Endothelial cell of hepatic sinusoid (primary cell): ENCODE data around the gene TBL1XR1.
"Not testable (repeated sequence)": the region's sequence is repeated elsewhere in the genome, so short reads cannot be mapped to it uniquely, and the experiment has no call there.

ENCODE experiments used
- in situ Hi-C: cut with HindIII; loops from 2 replicates; pipeline ENCODE4 v1.10.0; 2017; ENCODE audit warnings: low sequenced_read_pairs

Gene TBL1XR1

DNA sequence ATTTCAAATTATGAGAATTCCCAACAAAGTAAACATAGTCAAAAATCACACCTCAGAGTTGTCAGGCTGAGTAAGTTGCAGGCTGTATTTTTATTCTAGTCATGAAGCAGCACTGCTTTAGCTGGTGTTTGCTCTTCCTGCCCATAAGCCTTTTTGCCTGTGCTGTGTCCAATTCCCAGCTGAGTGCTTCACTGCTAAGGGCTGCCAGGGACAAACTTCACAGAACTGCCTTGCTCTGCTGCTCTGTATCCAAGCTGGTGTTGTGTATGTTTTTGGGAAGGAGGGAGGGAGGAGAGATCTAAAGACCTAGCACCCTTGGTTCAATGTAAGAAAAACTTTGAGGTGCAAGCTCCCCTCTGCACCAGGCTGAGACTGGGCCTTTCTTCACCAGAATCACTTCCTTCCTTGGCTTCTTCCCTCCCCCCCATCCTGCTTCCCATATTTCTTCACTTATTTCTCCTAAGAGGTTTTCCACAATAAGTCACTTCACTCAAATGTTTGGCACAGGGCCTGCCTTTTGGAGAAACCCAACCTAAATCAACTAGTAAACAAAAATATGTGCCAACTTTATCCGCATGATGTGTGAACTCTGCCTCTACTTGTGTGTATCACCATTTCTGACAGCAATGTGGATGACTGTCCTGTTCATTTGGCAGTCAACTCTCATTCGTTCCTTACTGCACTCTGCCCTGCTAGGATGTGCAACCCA lies 156.1 kb downstream of the TBL1XR1 start:
- in situ Hi-C loops = no loop called here

DNA sequence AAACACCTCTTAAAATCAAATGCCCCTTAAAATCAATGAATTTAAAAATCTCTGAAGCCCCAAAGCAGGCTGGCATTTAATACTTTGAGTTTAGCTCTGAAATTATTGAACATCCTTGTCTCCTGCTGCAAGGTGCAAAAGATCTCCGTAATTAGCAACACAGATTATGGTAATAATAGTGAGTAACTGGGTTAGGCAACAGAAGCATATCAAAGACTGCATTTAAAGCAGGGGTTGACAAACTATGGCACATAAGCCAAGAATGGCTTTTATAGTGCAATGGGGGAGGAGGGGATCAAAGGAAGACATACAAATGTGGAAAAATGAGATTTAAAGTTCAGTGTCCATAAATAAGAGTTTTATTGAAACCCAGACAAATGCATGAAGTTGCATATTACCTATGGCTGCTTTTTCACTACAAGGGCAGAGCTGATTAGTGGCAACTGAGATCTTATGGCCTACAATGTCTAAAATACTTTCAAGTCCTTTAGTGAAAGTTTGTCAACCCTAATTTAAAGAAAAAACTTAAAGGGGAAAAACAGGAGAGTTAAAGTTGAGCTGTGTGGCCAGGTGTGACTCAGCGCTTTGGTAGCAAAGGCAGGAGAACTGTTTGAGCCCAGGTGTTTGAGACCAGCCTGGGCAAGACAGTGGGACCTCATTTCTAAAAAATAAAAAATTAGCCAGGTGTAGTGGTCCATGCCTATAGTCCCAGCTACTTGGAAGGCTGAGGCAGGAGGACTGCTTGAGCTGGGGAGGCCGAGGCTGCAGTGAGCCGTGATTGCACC lies 157.6 kb downstream of the TBL1XR1 start:
- in situ Hi-C loops = no loop called here

DNA sequence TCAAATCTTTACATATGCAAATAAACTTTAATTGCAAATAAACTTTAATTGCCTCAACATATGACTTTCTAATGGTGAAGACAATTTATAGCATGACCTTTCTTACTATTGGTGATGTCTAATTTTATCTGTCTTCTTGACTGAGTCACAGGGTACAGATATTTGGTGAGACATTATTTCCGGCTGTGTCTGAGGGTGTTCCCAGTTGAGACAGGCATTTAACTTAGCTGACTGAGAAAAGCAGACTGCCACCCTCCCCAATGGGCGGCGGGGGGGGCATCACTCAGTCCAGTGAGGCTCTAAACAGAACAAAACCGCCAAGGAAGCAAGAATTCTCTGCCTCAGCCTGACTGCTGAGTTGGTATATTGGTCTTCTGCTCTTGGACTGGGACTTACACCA lies 160.0 kb downstream of the TBL1XR1 start:
- in situ Hi-C loops = no loop called here

DNA sequence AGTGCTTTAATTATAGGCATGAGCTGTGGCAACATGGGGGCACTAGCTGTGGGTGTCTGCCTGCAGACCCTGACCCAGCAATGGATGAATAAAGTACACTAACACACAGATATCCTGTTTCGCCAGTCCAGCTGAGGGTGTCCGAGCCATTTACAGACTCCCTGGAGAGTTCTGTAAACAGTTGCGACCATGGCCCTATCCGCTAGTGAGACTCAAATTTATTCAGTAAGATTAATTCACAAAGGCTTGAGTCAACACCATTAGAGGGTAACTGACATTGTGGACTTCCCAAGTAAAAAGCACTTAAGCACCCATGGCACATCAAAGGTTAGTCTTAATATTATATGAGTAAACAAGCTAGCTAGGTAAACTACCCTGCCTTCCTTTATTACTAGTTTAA lies 161.6 kb downstream of the TBL1XR1 start:
- in situ Hi-C loops = no loop called here

DNA sequence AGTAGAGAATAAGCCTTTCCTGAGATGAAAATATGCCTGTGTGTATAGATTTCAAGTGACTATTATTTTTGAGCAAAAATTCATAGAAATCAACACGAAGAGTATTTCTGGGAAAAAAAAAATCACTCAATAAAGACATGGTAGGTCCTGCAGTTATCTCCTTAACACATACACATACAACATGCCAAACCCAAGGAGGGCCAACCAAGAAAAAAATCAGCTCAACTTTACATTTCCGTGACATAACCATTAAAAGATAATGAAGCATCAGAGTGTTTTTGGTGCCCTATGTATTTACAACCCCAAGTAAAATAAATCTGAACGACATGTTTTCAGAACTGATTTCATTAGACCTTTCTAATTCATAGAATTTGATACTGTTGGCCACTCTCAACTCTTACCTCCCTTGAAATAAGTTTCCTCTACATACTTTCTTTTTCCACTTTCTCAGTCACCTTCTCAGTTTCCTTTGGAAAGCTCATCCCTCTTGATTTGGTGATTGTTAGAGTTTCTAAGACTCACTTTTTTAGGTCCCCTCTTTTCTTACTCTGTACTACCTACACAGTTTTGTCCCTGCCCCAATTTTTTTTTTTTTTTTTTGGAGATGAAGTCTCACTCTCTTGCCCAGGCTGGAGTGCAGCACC lies 162.3 kb downstream of the TBL1XR1 start:
- in situ Hi-C loops = no loop called here

DNA sequence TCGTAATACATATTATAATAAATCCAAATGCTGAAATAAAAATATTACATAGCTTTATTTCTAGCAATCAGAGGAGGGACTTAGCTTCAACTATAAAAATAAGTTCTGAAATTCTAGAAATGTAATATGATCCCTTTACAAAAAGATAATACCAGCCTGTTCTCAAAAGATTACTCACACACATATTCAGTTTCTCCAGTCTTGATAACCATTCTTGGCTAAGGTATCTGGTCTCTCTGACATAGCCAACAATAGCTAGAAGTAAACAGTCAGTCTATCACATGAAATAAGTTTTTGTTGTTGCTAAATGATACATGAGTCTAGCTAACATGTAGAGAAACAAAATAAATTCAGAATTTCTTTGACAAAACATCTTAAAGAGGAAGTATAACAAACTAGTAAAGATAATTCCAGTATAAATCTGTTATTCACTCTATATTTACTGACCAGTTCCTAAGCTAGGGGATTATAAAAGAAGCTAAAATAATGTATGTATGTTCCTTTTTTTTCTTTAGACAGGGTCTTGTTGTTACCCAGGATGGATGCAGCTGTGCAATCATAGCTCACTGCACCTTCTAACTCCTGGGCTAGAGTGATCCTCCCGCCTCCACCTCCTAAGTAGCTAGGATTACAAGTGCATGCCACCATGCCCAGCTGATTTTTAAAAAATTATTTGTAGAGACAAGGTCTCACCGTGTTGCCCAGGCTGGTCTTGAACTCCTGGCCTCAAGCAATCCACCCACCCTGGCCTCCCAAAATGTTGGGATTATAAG lies 170.6 kb downstream of the TBL1XR1 start:
- in situ Hi-C loops = no loop called here

DNA sequence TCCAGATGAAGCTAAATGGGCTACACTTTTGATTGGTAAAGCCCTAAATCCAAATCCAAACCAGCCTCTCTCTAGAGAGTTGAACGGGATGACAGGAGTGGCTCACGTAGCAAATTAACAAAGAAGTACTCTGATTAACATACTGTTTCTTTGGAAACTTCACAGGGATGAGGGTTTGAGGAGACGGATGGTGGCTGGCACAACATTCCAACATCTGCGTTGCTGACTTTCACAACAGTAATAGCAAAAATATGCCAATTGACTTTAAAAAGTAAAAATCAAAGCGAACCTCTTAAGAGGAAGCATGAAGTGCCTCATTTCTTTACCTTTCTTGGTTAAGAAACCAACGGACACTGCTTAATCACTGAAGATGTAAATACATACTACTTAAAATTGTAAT lies 181.4 kb downstream of the TBL1XR1 start:
- in situ Hi-C loops = no loop called here

DNA sequence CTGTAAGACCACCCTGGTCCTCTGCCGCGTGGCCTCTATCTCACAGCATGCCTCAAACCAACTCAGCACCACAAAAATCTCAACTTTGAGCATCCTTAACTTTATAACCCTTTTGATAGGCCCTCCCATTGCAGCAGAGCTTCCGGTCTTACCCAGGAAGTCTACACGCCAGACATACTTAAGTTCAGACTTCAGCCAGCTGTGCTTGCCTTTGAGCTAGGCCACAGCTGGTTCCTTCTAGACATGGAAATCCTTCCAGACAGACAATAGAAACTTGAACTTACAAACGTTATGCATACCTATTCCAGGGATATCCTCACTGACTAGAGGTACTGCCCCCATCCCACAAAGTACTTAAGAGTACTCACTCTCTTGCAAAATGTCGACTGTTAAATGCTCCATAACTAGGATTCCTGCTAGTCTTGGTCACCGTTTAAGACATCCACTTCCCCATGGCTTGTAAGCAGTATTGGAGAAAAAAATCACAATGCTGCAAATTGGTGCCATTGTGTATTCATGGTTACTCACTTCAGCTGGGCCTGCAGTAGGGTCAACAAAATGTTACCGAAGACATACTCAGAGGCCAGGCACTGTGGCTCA lies 183.5 kb downstream of the TBL1XR1 start:
- in situ Hi-C loops = no loop called here

DNA sequence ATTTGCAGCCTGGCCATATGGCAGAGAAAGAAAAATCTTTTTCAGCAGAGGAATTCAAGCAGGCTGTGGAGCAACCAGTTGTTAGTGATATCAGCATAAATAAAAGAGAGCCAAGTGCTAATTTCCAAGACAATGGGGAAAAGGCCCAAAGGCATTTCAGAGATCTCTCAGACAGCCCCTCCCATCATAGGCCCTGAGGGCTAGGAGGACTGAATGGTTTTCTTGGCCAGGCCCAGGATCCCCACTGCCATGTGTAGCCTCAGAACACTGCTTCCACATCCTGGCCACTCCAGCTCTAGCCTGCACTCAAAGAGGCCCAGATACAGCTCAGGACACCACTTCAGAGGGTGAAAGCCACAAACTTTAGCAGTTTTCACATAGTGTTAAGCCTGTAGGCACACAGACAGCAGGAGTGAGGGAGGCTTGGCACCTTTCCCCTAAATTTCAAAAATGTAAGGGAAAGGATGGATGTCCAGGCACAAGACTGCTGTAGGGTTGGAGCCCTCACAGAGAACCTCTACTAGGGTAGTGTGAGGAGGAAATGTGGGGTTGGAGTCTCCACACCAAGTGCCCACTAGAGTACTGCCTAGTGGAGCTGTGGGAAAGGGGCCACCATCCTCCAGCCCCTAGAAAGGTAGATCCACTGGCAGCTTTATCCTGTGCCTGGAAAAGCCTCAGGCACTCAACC lies 191.4 kb downstream of the TBL1XR1 start:
- in situ Hi-C loops = no loop called here

DNA sequence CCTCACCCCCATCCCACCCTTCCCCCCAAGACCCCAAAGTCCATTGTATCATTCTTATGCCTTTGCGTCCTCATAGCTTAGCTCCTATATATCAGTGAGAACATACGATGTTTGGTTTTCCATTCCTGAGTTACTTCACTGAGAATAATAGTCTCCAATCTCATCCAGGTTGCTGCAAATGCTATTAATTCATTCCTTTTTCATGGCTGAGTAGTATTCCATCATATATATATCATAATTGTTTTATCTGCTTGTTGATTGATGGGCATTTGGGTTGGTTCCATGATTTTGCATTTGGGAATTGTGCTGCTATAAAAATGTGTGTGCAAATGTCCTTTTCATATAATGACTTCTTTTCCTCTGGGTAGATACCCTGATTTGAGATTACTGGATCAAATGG lies 197.1 kb downstream of the TBL1XR1 start:
- in situ Hi-C loops = not testable (repeated sequence)

DNA sequence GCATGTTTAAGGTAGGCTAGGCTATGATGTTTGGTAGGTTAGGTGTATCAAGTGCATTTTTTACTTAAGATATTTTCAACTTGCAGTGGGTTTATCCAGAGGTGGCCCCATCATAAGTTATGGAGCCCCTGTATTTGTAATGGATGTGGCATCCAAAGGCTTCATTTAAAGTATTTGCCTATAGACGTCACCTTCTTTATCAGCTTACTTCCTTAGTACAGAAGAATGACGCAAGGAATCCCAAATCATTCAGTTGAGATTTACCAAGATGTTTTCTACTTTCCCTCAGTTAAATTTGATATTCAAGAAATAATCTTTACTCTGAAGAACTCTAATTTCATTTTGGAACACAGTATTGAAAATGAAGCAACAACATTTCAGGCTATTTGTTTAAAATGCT lies 201.3 kb downstream of the TBL1XR1 start:
- in situ Hi-C loops = no loop called here

DNA sequence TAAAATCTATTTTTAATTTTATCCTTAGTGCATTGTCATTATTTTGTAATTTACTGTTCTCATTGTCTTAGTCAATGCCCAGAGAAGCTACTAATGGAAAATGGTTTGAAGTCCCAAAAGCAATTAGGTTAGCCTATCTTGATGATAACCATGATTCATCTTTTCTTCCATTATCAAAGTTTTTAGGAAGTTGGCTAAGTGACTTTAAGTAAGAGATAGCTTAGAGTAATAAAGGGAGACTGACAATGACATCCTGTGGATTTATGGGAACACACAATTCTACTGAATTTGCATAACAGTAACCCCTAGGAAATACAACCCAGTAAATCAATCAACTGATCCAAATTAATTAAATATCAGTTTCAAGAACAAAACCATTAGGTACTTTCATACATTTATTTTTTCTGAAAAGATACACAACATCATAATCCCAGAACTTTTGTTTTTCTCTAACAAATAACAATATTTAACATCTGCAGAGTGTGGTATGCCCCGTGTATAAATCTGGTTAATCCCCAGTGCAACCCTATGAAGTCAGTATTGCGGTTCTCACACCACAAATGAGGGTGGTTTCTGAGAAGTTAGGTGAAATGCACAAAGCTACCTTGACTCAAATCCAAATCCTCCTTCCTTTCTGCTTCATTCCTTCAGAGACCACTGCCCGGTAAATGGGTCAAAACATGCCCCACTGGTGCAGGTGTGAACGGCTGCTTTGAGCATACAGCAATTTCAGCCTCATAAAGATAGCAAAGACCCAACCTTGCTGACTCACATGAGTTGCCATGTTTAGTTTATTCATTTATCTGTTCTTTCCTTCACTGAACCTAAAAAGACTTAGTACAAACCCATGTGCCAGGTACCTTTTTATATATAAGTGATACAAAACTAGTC lies 202.1 kb downstream of the TBL1XR1 start:
- in situ Hi-C loops = no loop called here

DNA sequence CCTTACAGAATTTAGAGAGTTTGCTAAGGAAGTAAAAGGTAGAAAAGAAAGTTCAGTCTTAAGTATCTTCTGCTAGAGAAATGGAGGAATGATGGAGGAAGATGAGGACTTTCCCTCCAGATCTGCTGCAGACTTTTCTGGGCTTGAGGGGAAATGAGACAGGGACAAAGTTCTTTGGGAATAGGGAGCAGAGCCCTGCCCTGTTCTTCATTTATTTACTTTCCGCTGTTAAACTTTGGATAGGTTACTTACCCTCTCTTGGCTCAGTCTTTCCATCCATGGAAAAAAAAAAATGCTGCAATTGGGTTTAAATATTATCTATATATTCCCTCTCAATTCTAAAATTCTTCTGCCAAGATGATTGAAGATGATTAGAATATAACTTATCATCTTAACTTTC lies 202.9 kb downstream of the TBL1XR1 start:
- in situ Hi-C loops = no loop called here

DNA sequence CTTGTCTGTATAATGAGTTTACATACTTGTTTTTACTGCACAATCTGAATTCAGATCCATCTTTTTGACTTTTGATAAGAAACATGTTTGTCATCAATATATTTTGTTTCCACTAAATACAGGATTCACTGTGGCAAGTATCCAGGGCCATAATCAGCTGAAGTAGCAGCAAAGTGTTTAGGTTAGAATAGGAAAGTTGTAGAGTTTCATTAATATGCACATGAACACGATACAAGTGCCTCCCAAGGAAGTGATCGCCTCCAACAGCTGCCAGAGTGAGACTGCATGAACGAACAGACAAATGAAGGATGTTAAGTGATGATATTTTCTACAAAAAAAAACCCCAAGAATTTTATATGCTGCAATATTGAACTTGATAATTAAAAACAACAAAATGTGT lies 204.3 kb downstream of the TBL1XR1 start:
- in situ Hi-C loops = no loop called here

DNA sequence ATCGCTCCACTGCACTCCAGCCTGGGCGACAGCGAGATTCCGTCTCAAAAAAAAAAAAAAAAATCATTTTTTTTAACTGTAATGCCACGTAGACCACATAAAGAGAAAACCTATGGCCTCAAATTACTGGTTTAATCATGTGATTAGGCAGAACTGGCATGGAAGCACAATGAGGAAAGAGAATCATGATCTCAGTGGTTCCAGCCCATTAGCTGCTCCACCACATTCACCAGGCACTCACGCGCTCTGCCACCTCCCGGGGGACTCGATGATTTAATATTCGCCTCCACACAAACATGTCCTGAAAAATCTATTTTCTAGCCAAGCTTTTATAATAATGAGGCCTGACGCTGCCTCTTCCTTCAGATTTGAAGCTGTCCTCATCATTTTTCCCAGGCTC lies 204.7 kb downstream of the TBL1XR1 start:
- in situ Hi-C loops = no loop called here

DNA sequence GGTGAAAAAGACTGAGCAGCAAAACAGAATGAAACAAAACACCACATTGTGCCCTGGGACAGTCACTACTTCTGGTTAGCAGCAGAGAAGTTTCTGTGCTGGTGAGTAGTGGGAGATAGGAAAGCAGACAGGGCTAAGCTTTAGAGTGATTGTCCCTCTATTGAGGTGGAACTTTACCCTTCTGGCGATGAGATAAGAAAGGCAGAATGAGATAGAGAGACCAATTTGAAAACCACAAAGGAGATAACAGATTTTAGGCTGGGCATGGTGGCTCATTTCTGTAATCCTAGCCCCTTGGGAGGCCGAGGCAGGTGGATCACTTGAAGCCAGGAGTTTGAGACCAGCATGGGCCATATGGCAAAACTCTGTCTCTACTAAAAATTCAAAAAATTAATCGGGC lies 208.5 kb downstream of the TBL1XR1 start:
- in situ Hi-C loops = no loop called here

DNA sequence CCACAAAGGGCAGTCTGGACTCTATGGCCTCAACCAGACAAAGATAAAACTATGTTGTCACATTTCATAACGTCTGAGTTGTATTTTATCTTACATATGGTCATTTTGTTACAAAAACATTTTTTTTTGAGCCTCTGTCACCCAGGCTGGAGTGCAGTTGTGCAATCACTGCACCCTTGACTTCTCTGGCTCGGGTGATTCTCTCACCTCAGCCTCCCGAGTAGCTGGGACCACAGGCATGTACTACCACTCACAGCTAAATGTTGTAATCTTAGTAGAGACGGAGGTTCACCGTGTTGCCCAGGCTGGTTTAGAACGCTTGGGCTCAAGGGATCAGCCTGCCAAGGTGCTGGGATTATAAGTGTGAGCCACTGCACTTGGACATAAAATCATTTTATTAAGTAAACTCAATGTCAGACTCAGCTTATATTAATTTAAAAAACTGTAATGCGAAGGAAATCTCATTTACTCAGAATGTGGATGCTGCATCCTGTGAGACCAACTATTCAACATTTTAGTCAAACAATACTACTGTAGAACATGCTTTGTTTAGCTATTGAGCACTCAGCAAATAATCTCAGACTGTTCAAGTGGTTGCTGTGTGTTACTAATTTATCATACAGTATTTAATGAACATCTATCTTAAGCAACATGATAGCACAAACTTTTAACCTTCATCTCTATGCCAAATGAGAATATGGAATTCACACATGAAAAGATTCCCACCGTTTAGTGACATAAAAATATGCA lies 209.2 kb downstream of the TBL1XR1 start:
- in situ Hi-C loops = no loop called here

DNA sequence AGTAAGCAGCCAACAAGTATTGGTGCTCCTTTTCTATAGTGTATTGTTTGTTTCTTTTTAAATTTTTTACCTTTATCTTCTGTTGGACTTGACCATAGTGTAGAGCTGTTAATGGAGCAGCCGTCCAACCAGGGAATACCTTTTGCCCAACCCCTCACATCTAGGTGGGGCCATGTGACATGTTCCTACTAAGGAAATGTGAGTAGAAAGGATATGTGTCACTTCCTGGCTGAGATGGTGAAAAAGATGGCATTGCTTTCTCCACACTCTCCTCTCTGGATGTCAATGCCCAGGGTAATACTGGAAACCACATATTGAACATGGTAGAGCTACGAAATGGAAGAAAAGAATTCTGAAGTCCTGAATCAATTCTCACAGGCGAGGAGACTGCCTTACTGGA lies 218.8 kb downstream of the TBL1XR1 start:
- in situ Hi-C loops = no loop called here

DNA sequence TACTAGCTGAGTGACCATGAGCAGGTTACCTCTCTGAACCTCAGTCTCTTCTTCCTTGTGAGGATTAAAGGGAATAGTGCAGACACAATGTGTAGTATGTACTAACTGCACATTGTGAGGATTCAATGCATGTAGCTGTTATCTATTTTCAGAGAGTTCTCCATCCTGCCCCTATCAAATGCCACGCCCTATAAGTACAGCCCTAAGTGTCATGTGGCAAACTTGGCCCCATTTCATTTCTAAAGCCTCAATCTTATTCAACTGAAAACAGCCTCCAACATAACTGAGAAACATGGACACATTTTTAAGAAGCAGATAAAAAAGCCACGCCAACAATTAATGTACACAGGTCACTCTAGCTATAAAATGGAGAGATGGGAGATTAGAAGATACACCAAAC lies 220.0 kb downstream of the TBL1XR1 start:
- in situ Hi-C loops = no loop called here
